ENCODE data around the gene SLC1A3.

Gene SLC1A3

DNA sequence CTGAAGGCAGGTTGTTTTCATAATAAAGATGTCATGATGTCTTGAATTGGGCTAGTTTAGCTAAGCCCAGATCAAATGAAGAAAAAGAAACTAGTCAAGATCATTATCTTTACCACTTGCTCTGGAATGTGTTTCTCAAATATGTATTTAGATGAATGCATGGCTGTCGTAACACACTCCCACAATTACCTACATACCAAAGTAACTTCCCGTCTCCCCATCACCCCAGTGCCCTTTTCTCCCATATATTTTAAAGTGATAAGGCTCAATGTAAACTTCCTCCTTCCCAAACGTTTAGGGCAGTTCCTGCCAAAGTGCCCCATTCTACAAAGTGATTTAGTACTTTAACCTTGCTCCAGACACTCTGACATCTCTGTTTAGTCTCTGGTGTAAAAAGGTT lies 61.4 kb downstream of the SLC1A3 start:
- H3K9me3 ChIP-seq (ENCODE audit: control insufficient read depth in 2 of 2, low read length in 2 of 2): no peaks in the 10 kb centered on the region
- H3K36me3 ChIP-seq (ENCODE audit: control insufficient read depth in 2 of 2, insufficient read depth in 2 of 2, low read length in 2 of 2): no peaks in the 10 kb centered on the region
- peaks cover 0 to 4% of the 10 kb centered on the region in 2 donors for H3K27me3 ChIP-seq (ENCODE audit: control insufficient read depth in 1 of 2, insufficient read depth in 2 of 2, low read length in 2 of 2)
- H3K4me3 ChIP-seq (ENCODE audit: low read length in 2 of 2): no peak overlapping the region
- H3K27ac ChIP-seq (ENCODE audit: low read length): no peak overlapping the region
- no peak overlapping the region for H3K9ac ChIP-seq (ENCODE audit: low read length in 2 of 2)
- no peaks in the 10 kb centered on the region for H3K4me1 ChIP-seq (ENCODE audit: control insufficient read depth, insufficient read depth, low read length)

DNA sequence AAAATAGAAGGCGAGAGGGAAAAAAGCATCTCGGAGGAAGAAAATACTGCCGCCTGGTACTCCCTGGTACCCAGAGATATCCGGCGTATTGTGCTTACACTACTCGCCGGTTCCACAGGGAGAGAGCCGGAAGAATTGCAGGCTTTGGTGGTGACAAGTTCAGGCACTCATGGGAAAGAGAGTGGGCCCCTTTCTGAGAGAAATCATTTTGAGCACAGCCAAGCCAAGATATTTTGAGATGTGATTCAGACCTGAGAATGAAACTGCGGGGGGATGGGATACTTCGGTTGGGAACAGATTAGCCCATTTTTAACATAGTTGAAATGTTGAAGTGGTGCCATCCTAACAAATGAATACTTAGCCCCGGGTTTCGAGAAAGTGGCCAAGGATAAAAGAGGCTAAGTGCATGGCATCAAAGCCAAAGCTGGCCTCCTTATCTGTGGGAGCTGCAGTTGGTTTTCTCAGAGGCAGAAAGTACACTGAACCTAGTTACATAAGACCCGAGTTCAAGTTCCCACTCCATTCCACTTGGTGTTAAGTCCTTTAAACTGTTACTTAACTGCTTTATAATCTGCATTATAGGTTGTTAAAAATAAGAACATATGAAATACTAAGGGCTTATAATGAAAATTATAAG lies 62.7 kb downstream of the SLC1A3 start:
- no peaks in the 10 kb centered on the region for H3K9me3 ChIP-seq (ENCODE audit: control insufficient read depth in 2 of 2, low read length in 2 of 2)
- no peak overlapping the region for H3K9ac ChIP-seq (ENCODE audit: low read length in 2 of 2)
- H3K27ac ChIP-seq (ENCODE audit: low read length): no peak overlapping the region
- H3K4me3 ChIP-seq (ENCODE audit: low read length in 2 of 2): no peak overlapping the region
- H3K27me3 ChIP-seq (ENCODE audit: control insufficient read depth in 1 of 2, insufficient read depth in 2 of 2, low read length in 2 of 2): peaks cover 0 to 4% of the 10 kb centered on the region in 2 donors
- H3K36me3 ChIP-seq (ENCODE audit: control insufficient read depth in 2 of 2, insufficient read depth in 2 of 2, low read length in 2 of 2): no peaks in the 10 kb centered on the region
- no peaks in the 10 kb centered on the region for H3K4me1 ChIP-seq (ENCODE audit: control insufficient read depth, insufficient read depth, low read length)

DNA sequence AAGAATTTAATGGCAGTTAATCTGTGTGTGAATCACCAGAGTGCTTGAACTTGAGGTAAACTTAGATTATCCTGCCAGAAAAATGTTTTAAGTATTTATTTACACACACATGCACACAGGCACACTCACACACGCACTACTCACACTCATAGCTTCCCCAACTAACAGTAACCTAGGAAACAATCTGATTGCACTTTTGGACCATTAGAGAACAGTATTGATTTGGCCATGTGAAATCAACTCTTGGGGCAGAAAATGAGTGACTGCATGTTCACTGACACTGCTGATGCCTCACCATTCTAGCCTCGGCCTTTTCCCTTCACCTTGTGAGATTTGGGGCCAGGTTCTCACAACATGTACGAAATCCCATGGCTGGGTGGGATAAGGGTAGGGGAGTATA lies 64.1 kb downstream of the SLC1A3 start:
- Histone ChIP-seq H3K36me3 (ENCODE audit: control insufficient read depth in 2 of 2, insufficient read depth in 2 of 2, low read length in 2 of 2) (no peaks in the 10 kb centered on the region), H3K27ac (ENCODE audit: low read length) (no peak overlapping the region), H3K27me3 (ENCODE audit: control insufficient read depth in 1 of 2, insufficient read depth in 2 of 2, low read length in 2 of 2) (peaks cover 0 to 4% of the 10 kb centered on the region in 2 donors), H3K4me1 (ENCODE audit: control insufficient read depth, insufficient read depth, low read length) (no peaks in the 10 kb centered on the region), H3K9me3 (ENCODE audit: control insufficient read depth in 2 of 2, low read length in 2 of 2) (no peaks in the 10 kb centered on the region), H3K9ac (ENCODE audit: low read length in 2 of 2) (no peak overlapping the region), H3K4me3 (ENCODE audit: low read length in 2 of 2) (no peak overlapping the region)

DNA sequence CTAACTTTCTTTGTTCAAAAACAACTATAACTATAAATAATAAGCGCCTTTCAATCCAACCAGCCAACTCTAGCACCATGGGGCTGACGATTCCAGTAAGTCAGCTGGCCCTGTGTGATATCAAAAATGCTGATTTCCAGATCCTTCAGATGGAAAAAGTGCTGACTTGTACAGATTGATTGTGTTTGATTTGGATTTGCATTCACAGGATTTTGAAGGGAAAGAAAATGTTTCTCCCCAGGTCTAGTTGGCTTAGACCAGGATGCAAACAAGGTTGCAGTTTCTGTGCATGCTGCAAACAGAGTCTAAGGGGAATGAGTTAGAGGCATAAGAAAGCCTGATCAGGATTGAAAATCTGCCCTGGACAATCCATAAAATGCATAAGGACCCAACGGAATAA lies 68.9 kb downstream of the SLC1A3 start:
- Histone ChIP-seq H3K9me3 (ENCODE audit: control insufficient read depth in 2 of 2, low read length in 2 of 2) (no peaks in the 10 kb centered on the region), H3K9ac (ENCODE audit: low read length in 2 of 2) (no peak overlapping the region), H3K36me3 (ENCODE audit: control insufficient read depth in 2 of 2, insufficient read depth in 2 of 2, low read length in 2 of 2) (no peaks in the 10 kb centered on the region), H3K27me3 (ENCODE audit: control insufficient read depth in 1 of 2, insufficient read depth in 2 of 2, low read length in 2 of 2) (peaks cover 0 to 4% of the 10 kb centered on the region in 2 donors), H3K4me1 (ENCODE audit: control insufficient read depth, insufficient read depth, low read length) (no peaks in the 10 kb centered on the region), H3K4me3 (ENCODE audit: low read length in 2 of 2) (no peak overlapping the region), H3K27ac (ENCODE audit: low read length) (no peak overlapping the region)

DNA sequence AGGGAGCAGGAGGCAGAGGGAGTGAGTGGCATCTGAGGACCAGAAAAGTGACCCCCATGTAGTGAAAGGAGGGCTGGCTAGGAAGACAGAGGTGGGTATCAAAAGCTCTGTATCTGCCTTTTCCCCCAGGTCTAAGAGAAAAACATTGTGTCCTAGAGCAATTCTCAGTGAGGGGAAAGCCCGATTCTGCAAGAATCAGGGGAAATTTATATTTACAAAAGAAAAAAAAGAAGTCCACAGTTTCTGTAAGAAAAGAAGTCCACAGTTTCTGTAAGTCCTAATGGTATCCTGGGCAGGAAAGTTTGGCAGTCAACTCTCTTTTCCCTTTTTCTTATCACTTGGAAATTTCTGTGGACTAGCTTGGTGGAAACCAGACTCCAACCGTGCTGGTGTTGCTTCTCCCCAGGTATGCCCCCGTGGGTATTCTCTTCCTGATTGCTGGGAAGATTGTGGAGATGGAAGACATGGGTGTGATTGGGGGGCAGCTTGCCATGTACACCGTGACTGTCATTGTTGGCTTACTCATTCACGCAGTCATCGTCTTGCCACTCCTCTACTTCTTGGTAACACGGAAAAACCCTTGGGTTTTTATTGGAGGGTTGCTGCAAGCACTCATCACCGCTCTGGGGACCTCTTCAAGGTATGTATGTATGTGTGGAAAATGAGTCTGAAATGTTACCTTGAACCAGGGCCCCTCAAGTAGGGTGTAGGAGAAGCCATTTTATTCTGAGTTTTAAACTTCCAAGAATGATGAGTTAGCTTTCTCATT lies 73.0 kb downstream of the SLC1A3 start:
- no peaks in the 10 kb centered on the region for H3K4me1 ChIP-seq (ENCODE audit: control insufficient read depth, insufficient read depth, low read length)
- no peaks in the 10 kb centered on the region for H3K36me3 ChIP-seq (ENCODE audit: control insufficient read depth in 2 of 2, insufficient read depth in 2 of 2, low read length in 2 of 2)
- no peaks in the 10 kb centered on the region for H3K9me3 ChIP-seq (ENCODE audit: control insufficient read depth in 2 of 2, low read length in 2 of 2)
- no peak overlapping the region for H3K27ac ChIP-seq (ENCODE audit: low read length)
- no peaks in the 10 kb centered on the region for H3K27me3 ChIP-seq (ENCODE audit: control insufficient read depth in 1 of 2, insufficient read depth in 2 of 2, low read length in 2 of 2)
- no peak overlapping the region for H3K4me3 ChIP-seq (ENCODE audit: low read length in 2 of 2)
- H3K9ac ChIP-seq (ENCODE audit: low read length in 2 of 2): no peak overlapping the region

DNA sequence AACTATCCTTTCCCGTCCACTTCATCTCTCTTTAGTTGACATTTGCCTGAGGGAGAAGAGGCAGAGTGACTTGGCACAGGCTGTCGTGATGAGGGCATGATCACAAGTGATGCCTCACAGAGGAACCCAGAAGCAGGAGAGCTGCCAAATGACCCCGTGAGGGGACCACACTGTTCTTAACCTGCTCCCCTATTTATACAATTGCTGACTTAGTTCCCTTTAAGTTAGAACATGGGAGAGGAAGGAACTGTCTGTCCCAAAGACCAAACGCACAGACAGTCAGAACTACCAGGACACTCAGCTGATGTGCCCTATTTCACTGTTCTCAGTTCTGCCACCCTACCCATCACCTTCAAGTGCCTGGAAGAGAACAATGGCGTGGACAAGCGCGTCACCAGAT lies 73.7 kb downstream of the SLC1A3 start:
- Histone ChIP-seq H3K27ac (ENCODE audit: low read length) (no peak overlapping the region), H3K9me3 (ENCODE audit: control insufficient read depth in 2 of 2, low read length in 2 of 2) (no peaks in the 10 kb centered on the region), H3K27me3 (ENCODE audit: control insufficient read depth in 1 of 2, insufficient read depth in 2 of 2, low read length in 2 of 2) (no peaks in the 10 kb centered on the region), H3K4me3 (ENCODE audit: low read length in 2 of 2) (no peak overlapping the region), H3K36me3 (ENCODE audit: control insufficient read depth in 2 of 2, insufficient read depth in 2 of 2, low read length in 2 of 2) (no peaks in the 10 kb centered on the region), H3K4me1 (ENCODE audit: control insufficient read depth, insufficient read depth, low read length) (no peaks in the 10 kb centered on the region), H3K9ac (ENCODE audit: low read length in 2 of 2) (no peak overlapping the region)

DNA sequence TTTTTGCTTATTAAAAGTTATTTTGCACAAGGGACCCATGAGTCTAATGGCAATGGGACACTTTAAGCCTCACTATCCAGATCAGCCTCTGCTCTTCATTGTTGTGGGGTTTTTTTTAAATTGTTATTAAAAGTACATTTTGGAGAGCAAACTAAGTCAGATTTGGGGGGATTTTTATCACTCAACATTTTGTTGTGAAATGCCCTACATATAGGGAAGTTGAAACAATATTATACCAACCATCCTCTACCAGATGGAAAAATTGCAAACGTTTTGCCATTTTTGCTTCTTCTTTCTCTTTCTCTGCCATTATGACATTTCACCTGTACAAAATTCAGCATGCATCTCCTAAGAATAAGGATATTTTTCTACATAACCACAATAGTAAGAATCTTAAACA lies 75.3 kb downstream of the SLC1A3 start:
- no peaks in the 10 kb centered on the region for H3K4me1 ChIP-seq (ENCODE audit: control insufficient read depth, insufficient read depth, low read length)
- H3K4me3 ChIP-seq (ENCODE audit: low read length in 2 of 2): no peak overlapping the region
- H3K27ac ChIP-seq (ENCODE audit: low read length): no peak overlapping the region

DNA sequence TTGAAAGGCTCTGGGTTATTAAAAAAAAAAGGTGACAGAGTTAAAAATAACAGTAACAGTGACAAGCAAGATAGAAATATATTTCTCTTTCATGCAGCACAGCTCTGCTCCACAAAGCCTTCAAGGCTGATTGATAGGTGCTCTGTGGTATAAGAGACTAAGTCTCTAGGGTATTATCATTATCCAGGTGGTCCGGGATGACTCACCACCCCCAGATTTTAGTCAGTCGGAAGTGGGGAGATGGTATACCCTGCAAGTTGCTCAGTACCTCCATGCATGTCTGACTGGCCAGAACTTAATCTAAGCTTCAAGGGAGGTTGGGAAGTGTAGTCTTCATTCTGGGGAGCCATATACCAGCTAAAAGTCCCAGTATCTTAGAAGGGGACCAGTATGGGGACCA lies 76.1 kb downstream of the SLC1A3 start:
- Histone ChIP-seq H3K9ac (ENCODE audit: low read length in 2 of 2) (no peak overlapping the region), H3K4me3 (ENCODE audit: low read length in 2 of 2) (no peak overlapping the region), H3K9me3 (ENCODE audit: control insufficient read depth in 2 of 2, low read length in 2 of 2) (no peaks in the 10 kb centered on the region), H3K27ac (ENCODE audit: low read length) (no peak overlapping the region), H3K4me1 (ENCODE audit: control insufficient read depth, insufficient read depth, low read length) (no peaks in the 10 kb centered on the region), H3K27me3 (ENCODE audit: control insufficient read depth in 1 of 2, insufficient read depth in 2 of 2, low read length in 2 of 2) (no peaks in the 10 kb centered on the region), H3K36me3 (ENCODE audit: control insufficient read depth in 2 of 2, insufficient read depth in 2 of 2, low read length in 2 of 2) (no peaks in the 10 kb centered on the region)

More for the DNA sequence above, 75.3 kb downstream of the SLC1A3 start:
- no peaks in the 10 kb centered on the region for H3K9me3 ChIP-seq (ENCODE audit: control insufficient read depth in 2 of 2, low read length in 2 of 2)
- H3K27me3 ChIP-seq (ENCODE audit: control insufficient read depth in 1 of 2, insufficient read depth in 2 of 2, low read length in 2 of 2): no peaks in the 10 kb centered on the region
- no peak overlapping the region for H3K9ac ChIP-seq (ENCODE audit: low read length in 2 of 2)
- H3K36me3 ChIP-seq (ENCODE audit: control insufficient read depth in 2 of 2, insufficient read depth in 2 of 2, low read length in 2 of 2): no peaks in the 10 kb centered on the region

DNA sequence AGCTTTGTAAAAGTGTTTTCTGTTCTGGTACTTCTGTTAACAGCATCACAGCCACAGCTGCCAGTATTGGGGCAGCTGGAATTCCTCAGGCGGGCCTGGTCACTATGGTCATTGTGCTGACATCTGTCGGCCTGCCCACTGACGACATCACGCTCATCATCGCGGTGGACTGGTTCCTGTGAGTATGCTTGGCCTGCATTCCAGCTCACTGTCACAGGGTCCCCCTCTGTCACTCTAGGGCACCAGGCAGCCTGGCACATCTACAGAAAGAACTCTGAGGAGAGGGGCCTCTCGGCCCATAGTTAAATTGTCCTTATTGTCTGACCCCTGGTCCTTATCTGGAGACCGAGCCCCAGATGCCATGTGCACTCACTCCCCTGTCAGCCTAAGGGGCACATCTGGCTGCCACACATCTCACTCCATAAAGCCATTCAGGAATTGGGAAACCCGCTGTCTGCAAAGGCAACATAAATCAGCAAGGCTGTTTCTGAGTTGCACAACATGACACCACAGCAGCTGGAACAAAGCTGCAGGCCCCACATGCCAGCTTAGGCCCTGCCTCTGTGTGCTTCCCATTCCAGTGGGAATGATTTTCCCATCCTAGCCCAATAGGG lies 77.5 kb downstream of the SLC1A3 start:
- Histone ChIP-seq H3K9ac (ENCODE audit: low read length in 2 of 2) (no peak overlapping the region), H3K4me3 (ENCODE audit: low read length in 2 of 2) (no peak overlapping the region), H3K27me3 (ENCODE audit: control insufficient read depth in 1 of 2, insufficient read depth in 2 of 2, low read length in 2 of 2) (no peaks in the 10 kb centered on the region), H3K36me3 (ENCODE audit: control insufficient read depth in 2 of 2, insufficient read depth in 2 of 2, low read length in 2 of 2) (no peaks in the 10 kb centered on the region), H3K9me3 (ENCODE audit: control insufficient read depth in 2 of 2, low read length in 2 of 2) (no peaks in the 10 kb centered on the region), H3K27ac (ENCODE audit: low read length) (no peak overlapping the region), H3K4me1 (ENCODE audit: control insufficient read depth, insufficient read depth, low read length) (no peaks in the 10 kb centered on the region)

DNA sequence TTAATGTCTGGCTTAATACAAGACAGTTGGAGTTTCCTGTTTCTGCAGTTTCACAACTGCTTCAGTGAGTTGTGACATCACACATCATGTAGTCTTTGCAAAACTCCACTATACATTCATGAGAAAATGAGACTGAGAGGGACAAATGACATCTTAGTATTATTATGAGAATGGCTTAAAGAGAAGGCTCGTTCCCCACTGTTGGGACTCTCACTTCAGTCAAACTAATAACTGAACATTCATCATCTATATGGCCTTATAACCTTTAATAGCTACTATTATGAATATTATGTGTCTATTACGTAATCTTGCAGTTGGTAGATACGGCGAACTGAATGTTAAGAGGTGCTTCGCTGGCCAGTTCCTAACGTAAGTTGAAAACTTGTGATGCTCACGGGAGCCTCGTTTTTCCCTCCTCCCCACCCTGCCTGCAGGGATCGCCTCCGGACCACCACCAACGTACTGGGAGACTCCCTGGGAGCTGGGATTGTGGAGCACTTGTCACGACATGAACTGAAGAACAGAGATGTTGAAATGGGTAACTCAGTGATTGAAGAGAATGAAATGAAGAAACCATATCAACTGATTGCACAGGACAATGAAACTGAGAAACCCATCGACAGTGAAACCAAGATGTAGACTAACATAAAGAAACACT lies 79.4 kb downstream of the SLC1A3 start:
- H3K9ac ChIP-seq (ENCODE audit: low read length in 2 of 2): no peak overlapping the region
- no peaks in the 10 kb centered on the region for H3K36me3 ChIP-seq (ENCODE audit: control insufficient read depth in 2 of 2, insufficient read depth in 2 of 2, low read length in 2 of 2)
- H3K4me1 ChIP-seq (ENCODE audit: control insufficient read depth, insufficient read depth, low read length): no peaks in the 10 kb centered on the region
- no peak overlapping the region for H3K27ac ChIP-seq (ENCODE audit: low read length)
- no peak overlapping the region for H3K4me3 ChIP-seq (ENCODE audit: low read length in 2 of 2)
- no peaks in the 10 kb centered on the region for H3K9me3 ChIP-seq (ENCODE audit: control insufficient read depth in 2 of 2, low read length in 2 of 2)
- H3K27me3 ChIP-seq (ENCODE audit: control insufficient read depth in 1 of 2, insufficient read depth in 2 of 2, low read length in 2 of 2): no peaks in the 10 kb centered on the region
